Measurements from ENCODE around the gene ATP5F1E.

GRCh38 chr20:58997141-58997770, 34.9 kb downstream of the ATP5F1E start:
- TF ChIP-seq, protein P1, sequence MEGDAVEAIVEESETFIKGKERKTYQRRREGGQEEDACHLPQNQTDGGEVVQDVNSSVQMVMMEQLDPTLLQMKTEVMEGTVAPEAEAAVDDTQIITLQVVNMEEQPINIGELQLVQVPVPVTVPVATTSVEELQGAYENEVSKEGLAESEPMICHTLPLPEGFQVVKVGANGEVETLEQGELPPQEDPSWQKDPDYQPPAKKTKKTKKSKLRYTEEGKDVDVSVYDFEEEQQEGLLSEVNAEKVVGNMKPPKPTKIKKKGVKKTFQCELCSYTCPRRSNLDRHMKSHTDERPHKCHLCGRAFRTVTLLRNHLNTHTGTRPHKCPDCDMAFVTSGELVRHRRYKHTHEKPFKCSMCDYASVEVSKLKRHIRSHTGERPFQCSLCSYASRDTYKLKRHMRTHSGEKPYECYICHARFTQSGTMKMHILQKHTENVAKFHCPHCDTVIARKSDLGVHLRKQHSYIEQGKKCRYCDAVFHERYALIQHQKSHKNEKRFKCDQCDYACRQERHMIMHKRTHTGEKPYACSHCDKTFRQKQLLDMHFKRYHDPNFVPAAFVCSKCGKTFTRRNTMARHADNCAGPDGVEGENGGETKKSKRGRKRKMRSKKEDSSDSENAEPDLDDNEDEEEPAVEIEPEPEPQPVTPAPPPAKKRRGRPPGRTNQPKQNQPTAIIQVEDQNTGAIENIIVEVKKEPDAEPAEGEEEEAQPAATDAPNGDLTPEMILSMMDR (IDR thresholded peaks at IDR 0.05): no peak
- no peak for TF ChIP-seq POLR2A (IDR thresholded peaks at IDR 0.05)

Data from lower leg skin (tissue), 3 donors.